Activated T-helper 2 cell treated with anti-CD3 and anti-CD28 coated beads, Interferon-gamma antibody, Interleukin-2, Interleukin-4, amounts not matched to agents 10 μg/mL and 5 μg/mL and 100 μg/mL, durations not matched to agents 14 hours and 24 hours and 36 hours (primary cell): ENCODE results near the gene ACTL7A. TPM values are rescaled to one million over a fixed set of nuclear protein-coding genes. Genes with fewer than 3 reads are reported as not detected.
"Not testable (repeated sequence)": the region's sequence is repeated elsewhere in the genome, so short reads cannot be mapped to it uniquely, and the experiment has no call there.

Source experiments
- DNase-seq: peaks from one replicate; pipeline ENCODE4 v3.0.0; 2021; ENCODE audit warnings: low spot score
- H3K27ac Mint-ChIP-seq: one replicate; pipeline ENCODE4 v1.8.0; 2021; ENCODE audit warnings: mixed read lengths
- H3K27me3 Mint-ChIP-seq: one replicate; pipeline ENCODE4 v1.8.0; 2021; ENCODE audit warnings: low read depth, mixed read lengths
- H3K36me3 Mint-ChIP-seq: one replicate; pipeline ENCODE4 v1.8.0; 2021; ENCODE audit warnings: low read depth, mixed read lengths
- H3K4me1 Mint-ChIP-seq: one replicate; pipeline ENCODE4 v1.8.0; 2021; ENCODE audit warnings: low read depth, mixed read lengths
- H3K4me3 Mint-ChIP-seq: one replicate; pipeline ENCODE4 v1.8.0; 2021; ENCODE audit warnings: low read depth, mild to moderate bottlenecking, moderate library complexity, mixed read lengths
- H3K9me3 Mint-ChIP-seq: one replicate; pipeline ENCODE4 v1.8.0; 2021; ENCODE audit warnings: mixed read lengths
- intact Hi-C: fragments of 100-400 bp; cut with micrococcal nuclease; formaldehyde crosslinking; loops from one replicate; pipeline ENCODE4 v1.15.1; 2023
- total RNA-seq: library from RNA; stranded (reverse); gene quantifications from 2 replicates; pipeline ENCODE4 v1.2.3, GENCODE V29; 2022

The ACTL7A gene
- total RNA-seq, 1 donor from 2014 or later: not detected

GRCh38 chr9:108836781-108837180 is 25.3 kb upstream of the ACTL7A start:
- Mint-ChIP-seq H3K4me1 (peaks cover 6% of the 10 kb centered on the region), H3K9me3 (no peaks in the 10 kb centered on the region), H3K27me3 (no peaks in the 10 kb centered on the region), H3K4me3 (no peak overlapping the region), H3K27ac (no peak overlapping the region), H3K36me3 (no peaks in the 10 kb centered on the region)
- no peak for DNase-seq
- intact Hi-C loops: no loop called here

- Mint-ChIP-seq H3K27ac (no peak overlapping the region), H3K9me3 (no peaks in the 10 kb centered on the region), H3K27me3 (no peaks in the 10 kb centered on the region), H3K4me3 (no peak overlapping the region), H3K4me1 (peaks cover 10% of the 10 kb centered on the region), H3K36me3 (no peaks in the 10 kb centered on the region)
- intact Hi-C loops: no loop called here
- DNase-seq: no peak
Observed at GRCh38 chr9:108837530-108837929, 24.5 kb upstream of the ACTL7A start.

- Mint-ChIP-seq H3K9me3 (no peaks in the 10 kb centered on the region), H3K27me3 (no peaks in the 10 kb centered on the region), H3K4me3 (no peak overlapping the region), H3K36me3 (no peaks in the 10 kb centered on the region), H3K27ac (no peak overlapping the region), H3K4me1 (peaks cover 14% of the 10 kb centered on the region)
- intact Hi-C loops: no loop called here
- DNase-seq: no peak
Observed at GRCh38 chr9:108838017-108838416, 24.0 kb upstream of the ACTL7A start.

- peaks cover 15% of the 10 kb centered on the region for H3K4me1 Mint-ChIP-seq
- DNase-seq, H3K27me3 Mint-ChIP-seq, H3K4me3 Mint-ChIP-seq, intact Hi-C loops, H3K9me3 Mint-ChIP-seq, H3K27ac Mint-ChIP-seq, H3K36me3 Mint-ChIP-seq: not testable (repeated sequence)
Observed at GRCh38 chr9:108839561-108839960, 22.5 kb upstream of the ACTL7A start.

DNA sequence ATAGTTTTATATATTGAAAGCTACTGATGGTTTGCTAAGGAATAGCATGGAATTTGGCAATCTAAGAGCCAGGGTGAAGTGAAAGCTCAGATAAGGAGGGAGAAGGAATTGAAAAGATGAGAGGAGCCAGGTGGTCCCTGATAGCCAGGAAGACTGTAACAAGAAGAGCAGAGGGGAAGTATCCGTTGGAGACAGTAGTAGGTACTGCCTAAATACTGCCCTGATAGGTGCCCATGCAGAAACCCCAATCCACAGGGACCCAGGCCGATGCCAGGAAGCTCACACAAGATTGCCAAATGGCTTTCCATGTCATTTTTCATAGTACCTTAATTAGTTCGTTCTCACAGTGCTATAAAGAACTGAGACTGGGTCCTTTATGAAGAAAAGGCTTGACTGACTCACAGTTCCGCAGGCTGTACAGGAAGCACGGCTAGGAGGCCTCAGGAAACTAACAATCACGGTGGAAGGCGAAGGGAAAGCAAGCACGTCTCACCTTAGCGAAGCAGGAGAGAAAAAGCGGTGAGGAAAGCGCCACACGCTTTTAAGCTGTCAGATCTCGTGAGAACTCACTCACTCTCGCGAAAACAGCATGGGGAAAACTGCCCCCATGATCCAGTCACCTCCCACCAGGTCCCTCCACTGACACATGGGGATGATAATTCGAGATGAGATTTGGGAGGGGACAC is 19.3 kb upstream of the ACTL7A start:
- peak overlapping the region; percentile 58 for H3K27ac Mint-ChIP-seq
- DNase-seq: no peak
- no peaks in the 10 kb centered on the region for H3K36me3 Mint-ChIP-seq
- H3K4me3 Mint-ChIP-seq: peak overlapping the region; percentile 66
- no peaks in the 10 kb centered on the region for H3K9me3 Mint-ChIP-seq
- H3K27me3 Mint-ChIP-seq: peaks cover 2% of the 10 kb centered on the region
- intact Hi-C loops: no loop called here
- peaks cover 9% of the 10 kb centered on the region for H3K4me1 Mint-ChIP-seq

DNA sequence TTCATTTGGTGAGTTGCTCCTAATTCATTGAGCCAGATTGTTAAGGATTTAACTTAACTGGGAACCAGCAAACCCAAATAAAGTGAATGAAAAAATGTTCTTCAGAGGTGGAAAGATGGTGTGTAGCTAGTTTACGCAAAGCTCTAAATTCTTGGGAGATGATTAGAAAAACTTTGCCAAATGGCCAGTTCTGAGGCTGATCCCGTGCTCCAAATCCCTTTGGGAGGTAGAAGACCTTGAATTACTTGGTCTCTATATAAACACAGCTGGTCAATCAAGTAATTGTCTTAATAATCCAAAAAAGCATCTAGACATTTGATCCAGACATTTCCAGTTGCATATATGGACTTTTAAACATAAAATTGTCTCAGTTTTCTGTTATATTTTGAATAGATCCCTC is 17.7 kb upstream of the ACTL7A start:
- intact Hi-C loops: no loop called here
- Mint-ChIP-seq H3K27ac (no peak overlapping the region), H3K9me3 (no peaks in the 10 kb centered on the region), H3K4me3 (no peak overlapping the region), H3K27me3 (peaks cover 4% of the 10 kb centered on the region), H3K36me3 (no peaks in the 10 kb centered on the region), H3K4me1 (peaks cover 9% of the 10 kb centered on the region)
- no peak for DNase-seq

DNA sequence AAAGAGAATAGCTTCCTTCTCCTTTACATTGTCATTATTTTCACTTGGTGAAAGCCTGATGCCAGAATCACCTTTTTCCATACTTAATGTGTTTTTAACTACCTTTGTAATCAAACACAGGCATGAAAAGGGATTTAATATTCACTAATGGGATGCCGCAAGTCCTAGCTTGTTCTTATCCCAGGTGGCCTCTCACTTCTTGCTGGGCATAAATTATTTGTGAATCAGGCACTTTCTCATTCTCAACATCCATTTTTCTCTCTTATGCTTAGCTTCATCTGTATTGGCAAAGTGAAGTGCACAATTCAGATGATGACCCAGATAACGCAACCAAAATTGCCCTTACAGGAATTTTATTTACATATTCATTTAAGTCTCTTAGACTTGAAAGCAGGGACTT is 17.2 kb upstream of the ACTL7A start:
- H3K36me3 Mint-ChIP-seq: no peaks in the 10 kb centered on the region
- H3K4me1 Mint-ChIP-seq: peaks cover 9% of the 10 kb centered on the region
- H3K9me3 Mint-ChIP-seq: no peaks in the 10 kb centered on the region
- H3K4me3 Mint-ChIP-seq: no peak overlapping the region
- DNase-seq: no peak
- no peak overlapping the region for H3K27ac Mint-ChIP-seq
- intact Hi-C loops: no loop called here
- H3K27me3 Mint-ChIP-seq: peaks cover 4% of the 10 kb centered on the region

DNA sequence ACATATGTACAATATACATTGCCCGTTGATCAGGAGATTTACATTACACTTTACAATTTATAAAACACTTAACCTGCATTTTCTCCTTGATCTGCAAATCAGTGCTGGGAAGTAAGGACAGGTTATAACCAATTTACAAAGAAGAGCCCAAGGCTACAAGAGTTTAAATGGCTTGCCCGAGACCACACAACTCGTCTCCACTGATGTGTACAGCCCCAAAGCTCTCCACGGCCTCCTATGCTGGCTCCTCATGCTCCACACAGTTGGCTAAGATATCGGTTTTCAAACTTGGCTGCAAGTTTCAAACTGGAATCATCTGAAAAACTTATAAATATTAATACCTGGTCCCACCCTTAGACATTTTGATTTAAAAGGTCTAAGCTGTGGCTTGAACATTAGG is 16.6 kb upstream of the ACTL7A start:
- Mint-ChIP-seq H3K9me3 (no peaks in the 10 kb centered on the region), H3K27me3 (peaks cover 6% of the 10 kb centered on the region), H3K4me3 (no peak overlapping the region), H3K4me1 (peaks cover 9% of the 10 kb centered on the region), H3K27ac (no peak overlapping the region), H3K36me3 (no peaks in the 10 kb centered on the region)
- DNase-seq: no peak
- intact Hi-C loops: no loop called here

- intact Hi-C loops: no loop called here
- no peaks in the 10 kb centered on the region for H3K9me3 Mint-ChIP-seq
- H3K36me3 Mint-ChIP-seq: no peaks in the 10 kb centered on the region
- peaks cover 6% of the 10 kb centered on the region for H3K27me3 Mint-ChIP-seq
- no peak overlapping the region for H3K4me3 Mint-ChIP-seq
- H3K27ac Mint-ChIP-seq: no peak overlapping the region
- peaks cover 9% of the 10 kb centered on the region for H3K4me1 Mint-ChIP-seq
- no peak for DNase-seq
Observed at GRCh38 chr9:108845947-108846346, 16.1 kb upstream of the ACTL7A start.

DNA sequence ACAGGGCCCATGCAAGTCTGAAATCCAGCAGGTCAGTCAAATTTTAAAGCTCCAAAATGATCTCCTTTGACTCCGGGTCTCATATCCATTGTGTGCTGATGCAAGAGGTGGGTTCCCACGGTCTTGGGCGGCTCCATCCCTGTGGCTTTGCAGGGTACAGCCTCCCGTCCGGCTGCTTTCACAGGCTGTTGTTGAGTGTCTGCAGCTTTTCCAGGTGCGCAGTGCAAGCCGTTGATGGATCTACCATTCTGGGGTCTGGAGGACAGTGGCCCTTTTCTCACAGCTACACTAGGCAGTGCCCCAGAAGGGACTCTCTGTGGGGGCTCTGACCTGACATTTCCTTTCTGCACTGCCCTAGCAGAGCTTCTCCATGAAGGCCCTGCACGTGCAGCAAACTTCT is 13.8 kb upstream of the ACTL7A start:
- H3K27me3 Mint-ChIP-seq, H3K9me3 Mint-ChIP-seq, intact Hi-C loops, DNase-seq, H3K36me3 Mint-ChIP-seq, H3K4me3 Mint-ChIP-seq, H3K4me1 Mint-ChIP-seq, H3K27ac Mint-ChIP-seq: not testable (repeated sequence)

DNA sequence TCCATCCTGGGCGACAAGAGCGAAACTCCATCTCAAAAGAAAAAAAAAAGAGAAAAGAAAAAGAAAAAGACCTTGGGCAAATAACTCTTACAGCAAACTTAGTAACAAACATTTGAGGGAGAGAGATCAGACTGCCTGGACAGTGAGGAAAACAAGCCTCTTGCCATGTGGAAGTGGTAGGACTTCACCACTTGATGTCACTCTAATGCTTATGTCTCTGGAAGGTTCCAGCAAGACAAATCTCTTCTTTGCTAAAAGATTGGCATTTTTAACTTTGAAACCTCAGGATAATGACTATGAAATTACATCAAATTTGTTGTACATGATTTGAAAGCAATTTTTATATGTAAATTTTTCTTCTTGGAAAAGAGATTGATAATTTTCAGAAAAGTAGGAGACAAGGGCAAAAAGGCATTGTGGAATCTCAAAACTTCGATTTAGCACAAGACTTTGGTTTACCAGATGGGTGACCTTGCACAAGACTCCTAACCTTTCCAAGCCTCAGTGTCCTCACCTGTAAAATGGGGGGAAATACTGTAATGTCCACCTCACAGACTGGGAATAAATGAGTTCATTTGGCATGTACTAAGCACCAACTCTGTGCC is 11.7 kb upstream of the ACTL7A start:
- peaks cover 8% of the 10 kb centered on the region for H3K27me3 Mint-ChIP-seq
- intact Hi-C loops: no loop called here
- no peaks in the 10 kb centered on the region for H3K9me3 Mint-ChIP-seq
- no peaks in the 10 kb centered on the region for H3K36me3 Mint-ChIP-seq
- no peak overlapping the region for H3K27ac Mint-ChIP-seq
- H3K4me3 Mint-ChIP-seq: no peak overlapping the region
- DNase-seq: no peak
- no peaks in the 10 kb centered on the region for H3K4me1 Mint-ChIP-seq

DNA sequence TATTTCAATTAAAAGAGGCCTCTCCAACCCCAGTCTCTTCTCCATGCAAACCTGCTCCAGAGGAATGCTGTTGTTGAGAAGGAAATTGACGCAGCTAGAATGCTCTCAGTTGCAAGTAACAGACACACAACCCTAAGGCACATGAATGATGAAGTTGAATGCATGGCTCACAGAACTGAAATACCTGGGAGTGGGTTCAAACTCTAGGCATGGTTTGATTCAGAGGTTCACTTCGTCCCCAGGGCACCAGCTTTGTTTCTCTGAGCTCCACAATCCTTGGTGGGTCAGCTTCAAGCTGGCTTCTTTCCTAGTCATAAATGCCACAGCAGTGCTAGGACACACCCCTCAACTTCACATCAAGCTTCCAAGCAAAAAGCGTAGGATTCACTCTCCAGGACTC is 10.9 kb upstream of the ACTL7A start:
- Mint-ChIP-seq H3K27ac (no peak overlapping the region), H3K36me3 (no peaks in the 10 kb centered on the region), H3K4me1 (no peaks in the 10 kb centered on the region), H3K9me3 (no peaks in the 10 kb centered on the region), H3K27me3 (peaks cover 8% of the 10 kb centered on the region), H3K4me3 (no peak overlapping the region)
- intact Hi-C loops: no loop called here
- no peak for DNase-seq

- intact Hi-C loops: no loop called here
- H3K9me3 Mint-ChIP-seq: no peaks in the 10 kb centered on the region
- DNase-seq: no peak
- H3K27ac Mint-ChIP-seq: no peak overlapping the region
- no peak overlapping the region for H3K4me3 Mint-ChIP-seq
- H3K27me3 Mint-ChIP-seq: peaks cover 7% of the 10 kb centered on the region
- no peaks in the 10 kb centered on the region for H3K4me1 Mint-ChIP-seq
- H3K36me3 Mint-ChIP-seq: no peaks in the 10 kb centered on the region
Observed at GRCh38 chr9:108852079-108852478, 10.0 kb upstream of the ACTL7A start.
